ENCODE measurements around the gene IDUA. TPM values are rescaled to one million over a fixed set of nuclear protein-coding genes. Genes with fewer than 3 reads are reported as not detected.

The IDUA gene
- total RNA-seq, 1 experiment from 2014 or later: 46.6 TPM

DNA sequence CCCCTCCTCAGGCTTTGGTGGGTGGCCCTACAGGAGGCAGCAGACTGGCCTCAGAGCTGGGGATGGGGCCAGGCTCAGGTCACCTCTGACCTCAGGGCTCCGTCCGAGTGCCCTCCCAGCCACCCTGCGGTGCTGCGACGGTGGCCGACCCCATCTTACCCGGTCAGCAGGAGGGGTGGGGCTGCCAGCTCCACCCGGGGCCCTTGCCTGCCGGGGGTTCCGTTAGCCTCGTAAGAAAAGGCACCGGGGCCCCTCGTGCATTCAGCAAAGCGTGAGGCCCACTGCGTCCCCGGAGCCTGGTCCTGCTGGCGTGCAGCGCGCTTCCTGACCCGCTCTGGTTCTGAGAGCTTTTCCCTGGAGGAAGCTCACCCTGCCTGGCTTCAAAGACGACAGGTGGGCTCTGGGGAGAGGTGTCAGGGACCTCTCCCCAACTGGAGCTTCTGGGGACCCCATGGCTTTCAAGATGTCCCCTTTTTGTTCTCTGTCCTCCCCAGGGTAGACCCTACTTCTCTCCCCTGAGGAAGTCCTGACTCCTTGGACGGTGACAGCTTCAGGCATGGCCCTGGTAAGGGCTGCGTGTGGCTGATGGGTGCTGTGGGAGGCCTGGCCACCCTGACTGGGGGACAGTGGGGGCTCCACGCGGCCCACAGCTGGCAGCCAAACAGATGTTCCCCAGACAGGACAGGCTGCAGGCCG, 40.5 kb downstream of the IDUA start:
- H3K36me3 ChIP-seq (ENCODE audit: low read depth): no peaks in the 10 kb centered on the region
- H3K9me3 ChIP-seq (ENCODE audit: insufficient read depth, low read depth): no peaks in the 10 kb centered on the region
- no peak for TF ChIP-seq EZH2 (IDR thresholded peaks at IDR 0.05; ENCODE audit: low read depth)
- TF ChIP-seq, protein P1, sequence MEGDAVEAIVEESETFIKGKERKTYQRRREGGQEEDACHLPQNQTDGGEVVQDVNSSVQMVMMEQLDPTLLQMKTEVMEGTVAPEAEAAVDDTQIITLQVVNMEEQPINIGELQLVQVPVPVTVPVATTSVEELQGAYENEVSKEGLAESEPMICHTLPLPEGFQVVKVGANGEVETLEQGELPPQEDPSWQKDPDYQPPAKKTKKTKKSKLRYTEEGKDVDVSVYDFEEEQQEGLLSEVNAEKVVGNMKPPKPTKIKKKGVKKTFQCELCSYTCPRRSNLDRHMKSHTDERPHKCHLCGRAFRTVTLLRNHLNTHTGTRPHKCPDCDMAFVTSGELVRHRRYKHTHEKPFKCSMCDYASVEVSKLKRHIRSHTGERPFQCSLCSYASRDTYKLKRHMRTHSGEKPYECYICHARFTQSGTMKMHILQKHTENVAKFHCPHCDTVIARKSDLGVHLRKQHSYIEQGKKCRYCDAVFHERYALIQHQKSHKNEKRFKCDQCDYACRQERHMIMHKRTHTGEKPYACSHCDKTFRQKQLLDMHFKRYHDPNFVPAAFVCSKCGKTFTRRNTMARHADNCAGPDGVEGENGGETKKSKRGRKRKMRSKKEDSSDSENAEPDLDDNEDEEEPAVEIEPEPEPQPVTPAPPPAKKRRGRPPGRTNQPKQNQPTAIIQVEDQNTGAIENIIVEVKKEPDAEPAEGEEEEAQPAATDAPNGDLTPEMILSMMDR (conservative IDR thresholded peaks at IDR 0.05): no peak
- H3F3A ChIP-seq (ENCODE audit: insufficient read depth, low read depth): peaks cover 20% of the 10 kb centered on the region; the same call in 1 of the 2 replicates
- H3K4me3 ChIP-seq: no peak overlapping the region
- H3K4me2 ChIP-seq: no peak overlapping the region
- H4K20me1 ChIP-seq (ENCODE audit: insufficient read depth): no peaks in the 10 kb centered on the region
- ChIA-PET POLR2A (ENCODE audit: unreplicated experiment) (no interaction called here), CTCF (no interaction called here)
- H3K9me2 ChIP-seq (ENCODE audit: insufficient read depth): no peaks in the 10 kb centered on the region
- no TSS peak for BruUV-seq (replicated peaks)
- H3K27ac ChIP-seq: no peak overlapping the region
- no peak for DNase-seq
- H2AFZ ChIP-seq: no peak overlapping the region
- peaks cover 10% of the 10 kb centered on the region for H3K27me3 ChIP-seq (ENCODE audit: insufficient read depth, low read depth)
- intact Hi-C loops (cut with micrococcal nuclease; ENCODE audit: unreplicated experiment): no loop called here
- no peaks in the 10 kb centered on the region for H3K79me2 ChIP-seq (ENCODE audit: low read depth)
- no peaks in the 10 kb centered on the region for H3K4me1 ChIP-seq (replicated peaks; ENCODE audit: insufficient read depth)

GRCh38 chr4:1027915-1028238, 41.0 kb downstream of the IDUA start:
- H3K27ac ChIP-seq: no peak overlapping the region
- H3K4me2 ChIP-seq: no peak overlapping the region
- TF ChIP-seq EZH2 (IDR thresholded peaks at IDR 0.05; ENCODE audit: low read depth): no peak
- TF ChIP-seq, protein P1 (conservative IDR thresholded peaks at IDR 0.05): no peak
- intact Hi-C loops (cut with micrococcal nuclease; ENCODE audit: unreplicated experiment): no loop called here
- ChIA-PET CTCF (no interaction called here), POLR2A (ENCODE audit: unreplicated experiment) (no interaction called here)
- no peaks in the 10 kb centered on the region for H3K36me3 ChIP-seq (ENCODE audit: low read depth)
- H3K4me3 ChIP-seq: no peak overlapping the region
- DNase-seq: no peak
- H3K9me3 ChIP-seq (ENCODE audit: insufficient read depth, low read depth): no peaks in the 10 kb centered on the region
- TSS peak; percentile 9 for BruUV-seq (replicated peaks)
- H4K20me1 ChIP-seq (ENCODE audit: insufficient read depth): no peaks in the 10 kb centered on the region
- no peaks in the 10 kb centered on the region for H3K79me2 ChIP-seq (ENCODE audit: low read depth)
- H3K27me3 ChIP-seq (ENCODE audit: insufficient read depth, low read depth): peaks cover 16% of the 10 kb centered on the region
- H3K4me1 ChIP-seq (replicated peaks; ENCODE audit: insufficient read depth): no peaks in the 10 kb centered on the region
- H2AFZ ChIP-seq: no peak overlapping the region
- H3K9me2 ChIP-seq (ENCODE audit: insufficient read depth): no peaks in the 10 kb centered on the region
- peaks cover 20% of the 10 kb centered on the region; the same call in 1 of the 2 replicates for H3F3A ChIP-seq (ENCODE audit: insufficient read depth, low read depth)

GRCh38 chr4:1028574-1029220, 41.9 kb downstream of the IDUA start:
- no TSS peak for BruUV-seq (replicated peaks)
- no peaks in the 10 kb centered on the region for H3K4me1 ChIP-seq (replicated peaks; ENCODE audit: insufficient read depth)
- no peak overlapping the region for H3K4me2 ChIP-seq
- peaks cover 19% of the 10 kb centered on the region for H3K27me3 ChIP-seq (ENCODE audit: insufficient read depth, low read depth)
- no peaks in the 10 kb centered on the region for H4K20me1 ChIP-seq (ENCODE audit: insufficient read depth)
- CTCF ChIA-PET: no interaction called here
- intact Hi-C loops (cut with micrococcal nuclease; ENCODE audit: unreplicated experiment): no loop called here
- H3K9me3 ChIP-seq (ENCODE audit: insufficient read depth, low read depth): no peaks in the 10 kb centered on the region
- H3F3A ChIP-seq (ENCODE audit: insufficient read depth, low read depth): peaks cover 20% of the 10 kb centered on the region; the same call in 1 of the 2 replicates
- H3K27ac ChIP-seq: no peak overlapping the region
- H3K9me2 ChIP-seq (ENCODE audit: insufficient read depth): no peaks in the 10 kb centered on the region
- H3K79me2 ChIP-seq (ENCODE audit: low read depth): no peaks in the 10 kb centered on the region
- TF ChIP-seq, protein P1 (conservative IDR thresholded peaks at IDR 0.05): no peak
- TF ChIP-seq EZH2 (IDR thresholded peaks at IDR 0.05; ENCODE audit: low read depth): no peak
- POLR2A ChIA-PET (ENCODE audit: unreplicated experiment): no interaction called here
- no peaks in the 10 kb centered on the region for H3K36me3 ChIP-seq (ENCODE audit: low read depth)
- no peak overlapping the region for H2AFZ ChIP-seq
- DNase-seq: no peak
- no peak overlapping the region for H3K4me3 ChIP-seq
